MM.1S (cell line): Measurements from ENCODE around the gene NSFL1C.

Source experiments
- DNase-seq: peaks from one replicate; pipeline ENCODE4 v3.0.0-alpha.2; 2015
- H2AFZ ChIP-seq: fragments of 300-600 bp; sonication (generic); 2 replicates; pipeline ENCODE4 v1.6.0; 2016; ENCODE audit warnings: antibody characterized with exemption, low read length
- H3F3A ChIP-seq: fragments of 300-600 bp; sonication (generic); 2 replicates; pipeline ENCODE4 v1.6.1; 2016; ENCODE audit warnings: mild to moderate bottlenecking, antibody characterized with exemption, low read length, moderate library complexity, mixed read lengths; ENCODE audit not compliant: insufficient read depth
- H3K27ac ChIP-seq: fragments of 300-600 bp; sonication (generic); 2 replicates; pipeline ENCODE4 v1.5.1; 2016; ENCODE audit warnings: mild to moderate bottlenecking, low read length
- H3K27me3 ChIP-seq: fragments of 300-600 bp; sonication (generic); replicated peaks from 2 replicates; pipeline ENCODE4 v1.6.0; 2016; ENCODE audit warnings: low read length; ENCODE audit not compliant: insufficient read depth
- H3K36me3 ChIP-seq: fragments of 300-600 bp; sonication (generic); replicated peaks from 2 replicates; pipeline ENCODE4 v1.6.1; 2016; ENCODE audit warnings: mild to moderate bottlenecking, low read length, mixed read lengths; ENCODE audit not compliant: insufficient read depth
- H3K4me1 ChIP-seq: fragments of 300-600 bp; sonication (generic); 2 replicates; pipeline ENCODE4 v1.6.1; 2016; ENCODE audit warnings: low read length, mixed read lengths
- H3K4me2 ChIP-seq: fragments of 300-600 bp; sonication (generic); 2 replicates; pipeline ENCODE4 v1.6.0; 2016; ENCODE audit warnings: low read depth, low read length
- H3K4me3 ChIP-seq: fragments of 300-600 bp; sonication (generic); 2 replicates; pipeline ENCODE4 v1.5.1; 2016; ENCODE audit warnings: low read length, mixed read lengths
- H3K79me2 ChIP-seq: fragments of 300-600 bp; sonication (generic); 2 replicates; pipeline ENCODE4 v1.6.1; 2016; ENCODE audit warnings: mixed run types, low read length, mixed read lengths
- H3K9ac ChIP-seq: fragments of 300-600 bp; sonication (generic); 2 replicates; pipeline ENCODE4 v1.6.1; 2016; ENCODE audit warnings: low read length, mixed read lengths
- H3K9me2 ChIP-seq: fragments of 300-600 bp; sonication (generic); replicated peaks from 2 replicates; pipeline ENCODE4 v1.6.1; 2016; ENCODE audit warnings: mild to moderate bottlenecking, low read length, mixed read lengths; ENCODE audit not compliant: insufficient read depth
- H3K9me3 ChIP-seq: fragments of 300-600 bp; sonication (generic); replicated peaks from 2 replicates; pipeline ENCODE4 v1.6.1; 2016; ENCODE audit warnings: mild to moderate bottlenecking, low read length, mixed read lengths; ENCODE audit not compliant: insufficient read depth
- H4K20me1 ChIP-seq: fragments of 300-600 bp; sonication (generic); 2 replicates; pipeline ENCODE4 v1.6.1; 2016; ENCODE audit warnings: mild to moderate bottlenecking, low read length, moderate library complexity, mixed read lengths; ENCODE audit not compliant: insufficient read depth
- EZH2 ChIP-seq: fragments of 300-600 bp; sonication (generic); optimal IDR thresholded peaks from 2 replicates; pipeline ENCODE3; 2017; ENCODE audit warnings: low read depth, mild to moderate bottlenecking, antibody characterized with exemption, low read length, mixed read lengths
- EZH2phosphoT487 ChIP-seq: fragments of 300-600 bp; sonication (generic); IDR thresholded peaks from 2 replicates; pipeline ENCODE4 v1.6.1; 2018; ENCODE audit warnings: antibody characterized with exemption, low read length
- TF ChIP-seq, protein P1 (sequence below): fragments of 300-600 bp; sonication (generic); IDR thresholded peaks from 2 replicates; pipeline ENCODE4 v1.5.1; 2016; ENCODE audit warnings: antibody characterized with exemption, low read length, mixed read lengths

Gene NSFL1C

DNA sequence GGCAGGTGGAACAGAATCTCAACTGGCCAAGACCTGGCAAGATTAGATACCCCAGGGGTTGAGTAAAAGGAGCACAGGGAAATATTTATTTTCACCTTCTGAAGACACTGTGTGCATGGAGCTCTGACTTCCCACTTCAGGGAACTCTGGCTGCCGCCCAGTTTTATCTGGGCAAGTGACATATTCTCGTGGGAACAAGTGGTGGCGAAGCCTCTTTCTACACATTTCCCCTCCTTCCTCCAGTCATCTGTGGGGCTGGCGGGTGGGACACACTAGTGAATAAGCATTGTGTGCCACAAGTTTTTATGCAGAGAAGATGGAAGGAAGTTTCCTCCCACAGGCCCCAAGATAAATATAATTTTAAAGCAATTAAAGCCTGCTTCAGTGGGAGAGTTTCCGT lies 23.6 kb downstream of the NSFL1C start:
- TF ChIP-seq, protein P1, sequence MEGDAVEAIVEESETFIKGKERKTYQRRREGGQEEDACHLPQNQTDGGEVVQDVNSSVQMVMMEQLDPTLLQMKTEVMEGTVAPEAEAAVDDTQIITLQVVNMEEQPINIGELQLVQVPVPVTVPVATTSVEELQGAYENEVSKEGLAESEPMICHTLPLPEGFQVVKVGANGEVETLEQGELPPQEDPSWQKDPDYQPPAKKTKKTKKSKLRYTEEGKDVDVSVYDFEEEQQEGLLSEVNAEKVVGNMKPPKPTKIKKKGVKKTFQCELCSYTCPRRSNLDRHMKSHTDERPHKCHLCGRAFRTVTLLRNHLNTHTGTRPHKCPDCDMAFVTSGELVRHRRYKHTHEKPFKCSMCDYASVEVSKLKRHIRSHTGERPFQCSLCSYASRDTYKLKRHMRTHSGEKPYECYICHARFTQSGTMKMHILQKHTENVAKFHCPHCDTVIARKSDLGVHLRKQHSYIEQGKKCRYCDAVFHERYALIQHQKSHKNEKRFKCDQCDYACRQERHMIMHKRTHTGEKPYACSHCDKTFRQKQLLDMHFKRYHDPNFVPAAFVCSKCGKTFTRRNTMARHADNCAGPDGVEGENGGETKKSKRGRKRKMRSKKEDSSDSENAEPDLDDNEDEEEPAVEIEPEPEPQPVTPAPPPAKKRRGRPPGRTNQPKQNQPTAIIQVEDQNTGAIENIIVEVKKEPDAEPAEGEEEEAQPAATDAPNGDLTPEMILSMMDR = no peak
- TF ChIP-seq EZH2 (no peak), EZH2phosphoT487 (no peak)
- no peak overlapping the region for H3K27ac ChIP-seq
- no peaks in the 10 kb centered on the region for H4K20me1 ChIP-seq
- no peak overlapping the region for H3K4me2 ChIP-seq
- H3K9me3 ChIP-seq = no peaks in the 10 kb centered on the region
- DNase-seq = no peak
- H2AFZ ChIP-seq = no peak overlapping the region
- no peaks in the 10 kb centered on the region for H3F3A ChIP-seq
- peaks cover 14% of the 10 kb centered on the region; the same call in 1 of the 2 replicates for H3K36me3 ChIP-seq
- no peak overlapping the region for H3K4me3 ChIP-seq
- no peak overlapping the region for H3K9ac ChIP-seq
- no peaks in the 10 kb centered on the region for H3K79me2 ChIP-seq
- no peaks in the 10 kb centered on the region for H3K27me3 ChIP-seq
- H3K4me1 ChIP-seq = no peaks in the 10 kb centered on the region
- no peaks in the 10 kb centered on the region for H3K9me2 ChIP-seq

DNA sequence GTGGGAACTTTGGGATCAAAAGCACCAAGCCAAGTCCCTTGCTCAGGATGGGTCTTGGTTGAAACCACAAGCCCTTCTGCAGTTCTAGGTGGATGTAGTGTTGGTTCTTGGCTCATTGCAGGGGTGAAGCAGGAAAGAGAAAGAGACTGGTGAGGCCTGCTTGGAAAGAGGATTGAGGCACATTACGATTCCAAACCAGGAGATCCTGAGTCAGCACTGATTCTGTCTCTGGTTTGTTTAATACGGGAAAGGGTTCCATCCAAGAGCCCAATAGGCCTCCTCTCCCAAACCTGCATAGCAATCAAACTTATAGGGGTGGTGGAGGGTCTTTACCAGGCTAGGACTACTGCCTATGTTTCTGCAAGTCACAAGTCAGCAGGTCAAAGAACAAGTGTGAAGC lies 24.3 kb downstream of the NSFL1C start:
- Histone ChIP-seq H2AFZ (no peak overlapping the region), H3K27me3 (no peaks in the 10 kb centered on the region), H3K9me3 (no peaks in the 10 kb centered on the region), H3K9ac (no peak overlapping the region), H3F3A (no peaks in the 10 kb centered on the region), H3K4me1 (no peaks in the 10 kb centered on the region), H3K4me2 (no peak overlapping the region), H3K36me3 (0 out of 2 replicates have a peak, but pooled peaks cover 10% of the 10 kb centered on the region), H3K9me2 (no peaks in the 10 kb centered on the region), H4K20me1 (0 out of 2 replicates have a peak, but pooled peaks cover 3% of the 10 kb centered on the region), H3K79me2 (no peaks in the 10 kb centered on the region), H3K27ac (no peak overlapping the region), H3K4me3 (no peak overlapping the region)
- no peak for DNase-seq
- TF ChIP-seq EZH2 (no peak), EZH2phosphoT487 (no peak)
- TF ChIP-seq, protein P1 = no peak

GRCh38 chr20:1441133-1441532 lies 25.5 kb downstream of the NSFL1C start:
- H3K9ac ChIP-seq = no peak overlapping the region
- no peaks in the 10 kb centered on the region for H3K9me3 ChIP-seq
- DNase-seq = no peak
- no peak overlapping the region for H2AFZ ChIP-seq
- no peaks in the 10 kb centered on the region for H3F3A ChIP-seq
- no peaks in the 10 kb centered on the region for H3K79me2 ChIP-seq
- no peak overlapping the region for H3K4me2 ChIP-seq
- H4K20me1 ChIP-seq = 0 out of 2 replicates have a peak, but pooled peaks cover 3% of the 10 kb centered on the region
- no peak for TF ChIP-seq EZH2
- TF ChIP-seq, protein P1 = no peak
- TF ChIP-seq EZH2phosphoT487 = no peak
- H3K27me3 ChIP-seq = no peaks in the 10 kb centered on the region
- 0 out of 2 replicates have a peak, but pooled peaks cover 10% of the 10 kb centered on the region for H3K36me3 ChIP-seq
- no peaks in the 10 kb centered on the region for H3K4me1 ChIP-seq
- no peaks in the 10 kb centered on the region for H3K9me2 ChIP-seq
- no peak overlapping the region for H3K4me3 ChIP-seq
- H3K27ac ChIP-seq = no peak overlapping the region
